KOPT-K1 (cell line): ENCODE results near the gene MACROD2.

Experiments used
- H3K27ac ChIP-seq: fragments of 200-600 bp; sonication (generic); 2 replicates; pipeline ENCODE4 v1.5.1; 2016; ENCODE audit warnings: antibody characterized with exemption, mild to moderate bottlenecking, low read depth, low read length; ENCODE audit not compliant: poor library complexity, severe bottlenecking
- H3K36me3 ChIP-seq: fragments of 200-600 bp; sonication (generic); 2 replicates; pipeline ENCODE4 v1.5.1; 2017; ENCODE audit warnings: antibody characterized with exemption, mild to moderate bottlenecking, low read length, moderate library complexity; ENCODE audit not compliant: insufficient read depth
- H3K9me3 ChIP-seq: fragments of 200-600 bp; sonication (generic); 2 replicates; pipeline ENCODE4 v1.5.1; 2017; ENCODE audit warnings: antibody characterized with exemption, low read length, mild to moderate bottlenecking; ENCODE audit not compliant: insufficient read depth, poor library complexity, severe bottlenecking

MACROD2 gene

GRCh38 chr20:15842872-15843271 lies 1847.6 kb downstream of the MACROD2 start:
- no peaks in the 10 kb centered on the region for H3K9me3 ChIP-seq
- no peaks in the 10 kb centered on the region for H3K36me3 ChIP-seq
- H3K27ac ChIP-seq = no peak overlapping the region

- no peak overlapping the region for H3K27ac ChIP-seq
- no peaks in the 10 kb centered on the region for H3K9me3 ChIP-seq
- no peaks in the 10 kb centered on the region for H3K36me3 ChIP-seq
These were observed 1848.5 kb downstream of the MACROD2 start for GRCh38 chr20:15843777-15844176.

- H3K27ac ChIP-seq = no peak overlapping the region
- no peaks in the 10 kb centered on the region for H3K36me3 ChIP-seq
- no peaks in the 10 kb centered on the region for H3K9me3 ChIP-seq
These were observed 1852.0 kb downstream of the MACROD2 start for GRCh38 chr20:15847196-15847784.

- H3K27ac ChIP-seq = no peak overlapping the region
- H3K9me3 ChIP-seq = no peaks in the 10 kb centered on the region
- no peaks in the 10 kb centered on the region for H3K36me3 ChIP-seq
These were observed 1852.8 kb downstream of the MACROD2 start for GRCh38 chr20:15848126-15848525.

- no peak overlapping the region for H3K27ac ChIP-seq
- H3K36me3 ChIP-seq = no peaks in the 10 kb centered on the region
- no peaks in the 10 kb centered on the region for H3K9me3 ChIP-seq
These were observed 1853.8 kb downstream of the MACROD2 start for GRCh38 chr20:15848995-15849610.

GRCh38 chr20:15851576-15852215 lies 1856.4 kb downstream of the MACROD2 start:
- Histone ChIP-seq H3K36me3 (no peaks in the 10 kb centered on the region), H3K9me3 (no peaks in the 10 kb centered on the region), H3K27ac (no peak overlapping the region)

GRCh38 chr20:15854911-15855310 lies 1859.6 kb downstream of the MACROD2 start:
- Histone ChIP-seq H3K9me3 (no peaks in the 10 kb centered on the region), H3K27ac (no peak overlapping the region), H3K36me3 (no peaks in the 10 kb centered on the region)

- Histone ChIP-seq H3K9me3 (no peaks in the 10 kb centered on the region), H3K36me3 (no peaks in the 10 kb centered on the region), H3K27ac (no peak overlapping the region)
These were observed 1862.0 kb downstream of the MACROD2 start for GRCh38 chr20:15857173-15857784.

- no peaks in the 10 kb centered on the region for H3K36me3 ChIP-seq
- no peaks in the 10 kb centered on the region for H3K9me3 ChIP-seq
- H3K27ac ChIP-seq = no peak overlapping the region
These were observed 1863.7 kb downstream of the MACROD2 start for GRCh38 chr20:15859061-15859460.

- Histone ChIP-seq H3K36me3 (no peaks in the 10 kb centered on the region), H3K27ac (no peak overlapping the region), H3K9me3 (no peaks in the 10 kb centered on the region)
These were observed 1865.5 kb downstream of the MACROD2 start for GRCh38 chr20:15860850-15861249.

- no peak overlapping the region for H3K27ac ChIP-seq
- H3K9me3 ChIP-seq = no peaks in the 10 kb centered on the region
- H3K36me3 ChIP-seq = no peaks in the 10 kb centered on the region
These were observed 1866.9 kb downstream of the MACROD2 start for GRCh38 chr20:15862178-15862577.

- no peaks in the 10 kb centered on the region for H3K9me3 ChIP-seq
- H3K36me3 ChIP-seq = no peaks in the 10 kb centered on the region
These were observed 1868.4 kb downstream of the MACROD2 start for GRCh38 chr20:15863735-15864134.

GRCh38 chr20:15865553-15865952 lies 1870.2 kb downstream of the MACROD2 start:
- Histone ChIP-seq H3K9me3 (no peaks in the 10 kb centered on the region), H3K36me3 (no peaks in the 10 kb centered on the region), H3K27ac (no peak overlapping the region)

More at GRCh38 chr20:15863735-15864134, 1868.4 kb downstream of the MACROD2 start:
- H3K27ac ChIP-seq = no peak overlapping the region

GRCh38 chr20:15866916-15867730 lies 1871.8 kb downstream of the MACROD2 start:
- no peaks in the 10 kb centered on the region for H3K36me3 ChIP-seq
- no peak overlapping the region for H3K27ac ChIP-seq
- H3K9me3 ChIP-seq = no peaks in the 10 kb centered on the region

- H3K9me3 ChIP-seq = no peaks in the 10 kb centered on the region
- H3K36me3 ChIP-seq = no peaks in the 10 kb centered on the region
- H3K27ac ChIP-seq = no peak overlapping the region
These were observed 1872.6 kb downstream of the MACROD2 start for GRCh38 chr20:15867899-15868298.
